Measurements from ENCODE around the gene SLC12A8. TPM values are rescaled to one million over a fixed set of nuclear protein-coding genes. Genes with fewer than 3 reads are reported as not detected.
A peak's percentile ranks its signal among the peaks of the same experiment; 100 is the strongest.

SLC12A8 gene
- total RNA-seq, 1 donor from 2014 or later, result 6.1 TPM

- no peak for TF ChIP-seq CTCF (IDR thresholded peaks at IDR 0.05)
- no peak overlapping the region for H3K4me3 Mint-ChIP-seq (ENCODE audit: unreplicated experiment)
- H3K27ac Mint-ChIP-seq (ENCODE audit: unreplicated experiment), result no peak overlapping the region
- H3K36me3 Mint-ChIP-seq (ENCODE audit: low read depth), result no peaks in the 10 kb centered on the region
- H3K4me1 Mint-ChIP-seq (ENCODE audit: low read depth), result peaks cover 4% of the 10 kb centered on the region
- H3K9me3 Mint-ChIP-seq (ENCODE audit: low read depth), result peaks cover 5% of the 10 kb centered on the region
- no peak for DNase-seq (ENCODE audit: low spot score)
- H3K27me3 Mint-ChIP-seq (ENCODE audit: low read depth), result no peaks in the 10 kb centered on the region
Observed at GRCh38 chr3:125206934-125207333, 5.6 kb downstream of the SLC12A8 start.

GRCh38 chr3:125203731-125204130, 8.8 kb downstream of the SLC12A8 start:
- TF ChIP-seq CTCF (IDR thresholded peaks at IDR 0.05), result no peak
- H3K9me3 Mint-ChIP-seq (ENCODE audit: low read depth), result peaks cover 5% of the 10 kb centered on the region
- no peak overlapping the region for H3K27ac Mint-ChIP-seq (ENCODE audit: unreplicated experiment)
- H3K27me3 Mint-ChIP-seq (ENCODE audit: low read depth), result no peaks in the 10 kb centered on the region
- no peaks in the 10 kb centered on the region for H3K36me3 Mint-ChIP-seq (ENCODE audit: low read depth)
- no peak for DNase-seq (ENCODE audit: low spot score)
- H3K4me1 Mint-ChIP-seq (ENCODE audit: low read depth), result no peaks in the 10 kb centered on the region
- H3K4me3 Mint-ChIP-seq (ENCODE audit: unreplicated experiment), result no peak overlapping the region

- no peak for DNase-seq (ENCODE audit: low spot score)
Observed at GRCh38 chr3:125202197-125202596, 10.4 kb downstream of the SLC12A8 start.

GRCh38 chr3:125200731-125201139, 11.8 kb downstream of the SLC12A8 start:
- H3K9me3 Mint-ChIP-seq (ENCODE audit: low read depth), result peaks cover 5% of the 10 kb centered on the region
- DNase-seq (ENCODE audit: low spot score), result no peak
- no peaks in the 10 kb centered on the region for H3K4me1 Mint-ChIP-seq (ENCODE audit: low read depth)
- no peak overlapping the region for H3K27ac Mint-ChIP-seq (ENCODE audit: unreplicated experiment)
- H3K27me3 Mint-ChIP-seq (ENCODE audit: low read depth), result no peaks in the 10 kb centered on the region
- H3K36me3 Mint-ChIP-seq (ENCODE audit: low read depth), result no peaks in the 10 kb centered on the region
- no peak overlapping the region for H3K4me3 Mint-ChIP-seq (ENCODE audit: unreplicated experiment)
- TF ChIP-seq CTCF (IDR thresholded peaks at IDR 0.05), result no peak

More at GRCh38 chr3:125202197-125202596, 10.4 kb downstream of the SLC12A8 start:
- Mint-ChIP-seq H3K9me3 (ENCODE audit: low read depth) (peaks cover 5% of the 10 kb centered on the region), H3K36me3 (ENCODE audit: low read depth) (no peaks in the 10 kb centered on the region), H3K27me3 (ENCODE audit: low read depth) (no peaks in the 10 kb centered on the region), H3K27ac (ENCODE audit: unreplicated experiment) (no peak overlapping the region), H3K4me3 (ENCODE audit: unreplicated experiment) (no peak overlapping the region), H3K4me1 (ENCODE audit: low read depth) (no peaks in the 10 kb centered on the region)
- peak; percentile 56 for TF ChIP-seq CTCF (IDR thresholded peaks at IDR 0.05)

GRCh38 chr3:125194849-125195601, 17.5 kb downstream of the SLC12A8 start:
- Mint-ChIP-seq H3K4me1 (ENCODE audit: low read depth) (peaks cover 5% of the 10 kb centered on the region), H3K27ac (ENCODE audit: unreplicated experiment) (no peak overlapping the region), H3K4me3 (ENCODE audit: unreplicated experiment) (no peak overlapping the region), H3K36me3 (ENCODE audit: low read depth) (no peaks in the 10 kb centered on the region), H3K27me3 (ENCODE audit: low read depth) (no peaks in the 10 kb centered on the region), H3K9me3 (ENCODE audit: low read depth) (no peaks in the 10 kb centered on the region)
- DNase-seq (ENCODE audit: low spot score), result no peak
- TF ChIP-seq CTCF (IDR thresholded peaks at IDR 0.05), result no peak
